Astrocyte of the cerebellum (primary cell): ENCODE data around the gene ZC2HC1C.

Source experiments
- DNase-seq: peaks from one replicate; pipeline ENCODE4 v3.0.0-alpha.2; 2011; ENCODE audit warnings: low read depth
- H3K4me3 ChIP-seq: 2 replicates; pipeline ENCODE4 v1.5.1; 2011; ENCODE audit warnings: mild to moderate bottlenecking, low read depth, low read length, moderate library complexity
- CTCF ChIP-seq: IDR thresholded peaks from 2 replicates; pipeline ENCODE4 v1.5.1; 2012; ENCODE audit warnings: low read length, low read depth, moderate library complexity, mild to moderate bottlenecking; ENCODE audit errors: missing control alignments
- in situ Hi-C: cut with HindIII; loops from 2 replicates; pipeline ENCODE4 v1.10.0; 2017; ENCODE audit warnings: low sequenced_read_pairs

Gene ZC2HC1C

GRCh38 chr14:75049731-75050201 is 19.7 kb upstream of the ZC2HC1C start:
- DNase-seq, result no peak
- in situ Hi-C loops, result no loop called here
- H3K4me3 ChIP-seq, result no peak overlapping the region
- no peak for TF ChIP-seq CTCF

DNA sequence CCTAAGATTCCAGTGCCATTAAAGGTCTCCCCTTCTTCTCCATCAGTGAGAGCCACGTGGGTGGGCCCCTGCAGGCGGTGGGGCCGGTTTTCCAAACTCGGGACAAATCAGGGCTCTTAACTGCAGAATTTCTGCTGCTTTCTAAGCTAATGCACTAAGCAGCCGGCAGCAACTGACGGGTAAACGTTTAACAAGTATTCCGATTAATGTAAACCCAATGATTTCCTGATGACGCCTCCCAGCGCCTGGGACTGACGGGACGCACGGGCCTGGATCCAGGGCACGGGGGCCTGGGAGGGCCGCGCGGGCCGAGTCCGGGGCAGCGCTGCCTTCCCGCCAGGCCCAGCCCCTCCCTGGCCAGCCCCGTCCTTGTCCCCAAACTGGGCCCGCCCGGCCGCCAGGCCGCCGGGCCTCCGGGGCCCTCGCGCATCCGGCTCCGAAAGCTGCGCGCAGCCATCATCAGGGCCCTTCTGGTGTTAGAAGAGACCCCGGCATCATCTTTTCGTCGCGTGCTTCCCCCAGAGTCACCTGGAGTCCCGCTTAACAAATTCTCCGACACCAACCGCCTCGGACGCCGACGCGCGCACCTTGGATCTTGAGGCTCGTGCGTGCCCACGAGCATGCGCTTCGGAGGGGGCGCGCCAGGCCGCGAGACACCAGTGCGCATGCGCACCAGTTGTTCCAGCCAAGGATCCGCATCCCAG is 18.4 kb upstream of the ZC2HC1C start, which contains the start of gene MLH3:
MLH3 (minus strand) TSS at position 616 of the 704 bp plus-strand sequence. CDS start 1,812 bp downstream, outside the sequence.
- peak within 1 kb of the TSS; percentile 46 for H3K4me3 ChIP-seq
- TF ChIP-seq CTCF, result no peak
- DNase-seq, result peak; percentile 44
- in situ Hi-C loops, result no loop called here

GRCh38 chr14:75051556-75051899 is 17.9 kb upstream of the ZC2HC1C start:
- in situ Hi-C loops, result no loop called here

GRCh38 chr14:75053396-75054291 is 15.8 kb upstream of the ZC2HC1C start:
- DNase-seq, result no peak
- in situ Hi-C loops, result no loop called here

More at GRCh38 chr14:75051556-75051899, 17.9 kb upstream of the ZC2HC1C start:
- no peak for TF ChIP-seq CTCF
- no peak for DNase-seq
- peak overlapping the region; percentile 46 for H3K4me3 ChIP-seq

DNA sequence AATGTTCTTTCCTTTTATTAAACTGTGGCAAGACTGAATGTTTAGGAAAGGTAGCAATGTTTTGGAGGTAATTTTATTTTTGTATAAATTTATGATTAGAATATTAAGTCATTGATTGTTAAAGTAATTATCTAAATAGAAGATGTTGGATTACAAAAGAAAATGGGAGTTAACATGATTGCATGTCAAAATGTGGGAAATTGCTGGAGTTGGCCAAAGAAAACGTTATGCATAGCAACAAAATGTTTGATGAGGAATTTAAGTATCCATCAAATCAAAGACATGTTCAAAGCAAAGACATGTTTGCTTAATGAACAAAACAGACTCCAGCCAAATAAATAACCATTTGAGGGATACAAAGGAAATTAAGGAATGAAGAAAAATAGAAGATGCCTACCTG is 15.0 kb upstream of the ZC2HC1C start:
- DNase-seq, result no peak
- in situ Hi-C loops, result no loop called here
- TF ChIP-seq CTCF, result no peak
- no peak overlapping the region for H3K4me3 ChIP-seq

More at GRCh38 chr14:75053396-75054291, 15.8 kb upstream of the ZC2HC1C start:
- H3K4me3 ChIP-seq, result no peak overlapping the region
- TF ChIP-seq CTCF, result no peak

DNA sequence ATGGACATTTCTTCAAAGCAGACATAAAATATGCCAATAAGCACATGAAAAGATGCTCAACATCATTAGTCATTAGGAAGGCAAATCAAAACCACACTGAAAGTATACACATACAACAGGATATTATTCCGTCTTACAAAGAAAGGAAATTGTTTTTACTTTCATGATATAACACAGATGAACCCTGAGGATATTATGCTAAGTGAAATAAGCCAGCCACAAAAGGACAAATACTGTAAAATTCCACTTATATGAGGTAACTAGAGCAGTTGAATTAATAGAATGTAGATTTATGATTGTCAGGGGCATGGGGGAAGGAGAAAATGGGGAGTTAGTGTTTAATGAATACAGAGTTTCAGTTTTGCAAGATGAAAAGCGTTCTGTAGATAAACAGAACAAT is 9.8 kb upstream of the ZC2HC1C start:
- in situ Hi-C loops, result no loop called here
- no peak for DNase-seq
- no peak overlapping the region for H3K4me3 ChIP-seq
- no peak for TF ChIP-seq CTCF
